ENCODE measurements around the gene SNRPA.

- TF ChIP-seq, protein P1, sequence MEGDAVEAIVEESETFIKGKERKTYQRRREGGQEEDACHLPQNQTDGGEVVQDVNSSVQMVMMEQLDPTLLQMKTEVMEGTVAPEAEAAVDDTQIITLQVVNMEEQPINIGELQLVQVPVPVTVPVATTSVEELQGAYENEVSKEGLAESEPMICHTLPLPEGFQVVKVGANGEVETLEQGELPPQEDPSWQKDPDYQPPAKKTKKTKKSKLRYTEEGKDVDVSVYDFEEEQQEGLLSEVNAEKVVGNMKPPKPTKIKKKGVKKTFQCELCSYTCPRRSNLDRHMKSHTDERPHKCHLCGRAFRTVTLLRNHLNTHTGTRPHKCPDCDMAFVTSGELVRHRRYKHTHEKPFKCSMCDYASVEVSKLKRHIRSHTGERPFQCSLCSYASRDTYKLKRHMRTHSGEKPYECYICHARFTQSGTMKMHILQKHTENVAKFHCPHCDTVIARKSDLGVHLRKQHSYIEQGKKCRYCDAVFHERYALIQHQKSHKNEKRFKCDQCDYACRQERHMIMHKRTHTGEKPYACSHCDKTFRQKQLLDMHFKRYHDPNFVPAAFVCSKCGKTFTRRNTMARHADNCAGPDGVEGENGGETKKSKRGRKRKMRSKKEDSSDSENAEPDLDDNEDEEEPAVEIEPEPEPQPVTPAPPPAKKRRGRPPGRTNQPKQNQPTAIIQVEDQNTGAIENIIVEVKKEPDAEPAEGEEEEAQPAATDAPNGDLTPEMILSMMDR (IDR thresholded peaks at IDR 0.05; ENCODE audit: borderline replicate concordance, extremely low read depth, low read length, poor library complexity, severe bottlenecking): no peak
- TF ChIP-seq EZH2 (IDR thresholded peaks at IDR 0.05; ENCODE audit: borderline replicate concordance, low read depth, low read length, severe bottlenecking): no peak
Observed at GRCh38 chr19:40759352-40759751, 8.3 kb downstream of the SNRPA start.
